HepG2 (cell line): Measurements from ENCODE around the gene AVPR1A. TPM values are rescaled to one million over a fixed set of nuclear protein-coding genes. Genes with fewer than 3 reads are reported as not detected.
A peak's percentile ranks its signal among the peaks of the same experiment; 100 is the strongest.

Experiments
- ARID5B ChIP-seq: IDR thresholded peaks from 2 replicates; pipeline ENCODE4 v1.4.0; 2020; ENCODE audit warnings: mild to moderate bottlenecking, missing genetic modification reagents
- CERS6 ChIP-seq: sonication (generic); formaldehyde crosslinking; IDR thresholded peaks from 2 replicates; pipeline ENCODE4 v1.5.0; 2020; ENCODE audit warnings: missing genetic modification reagents
- GFI1 ChIP-seq: sonication (generic); formaldehyde crosslinking; IDR thresholded peaks from 2 replicates; pipeline ENCODE4 v1.5.0; 2020; ENCODE audit warnings: missing genetic modification reagents, mild to moderate bottlenecking, borderline replicate concordance
- GTF2F1 ChIP-seq: fragments of 150-350 bp; IDR thresholded peaks from 2 replicates; pipeline ENCODE4 v1.6.1; 2014; ENCODE audit warnings: low read length
- MAFK ChIP-seq, 2 experiments: IDR thresholded peaks in 1 of 2; conservative IDR thresholded peaks in 1 of 2; 2 replicates each; pipeline ENCODE4 v1.6.1; 2011; ENCODE audit warnings: improper control_type of control experiment in 2 of 2, low read length in 2 of 2
- MXI1 ChIP-seq: IDR thresholded peaks from 3 replicates; pipeline ENCODE4 v1.6.1; 2012; ENCODE audit warnings: low read depth, low read length, inconsistent platforms, borderline replicate concordance
- NCOA5 ChIP-seq: sonication (generic); formaldehyde crosslinking; IDR thresholded peaks from 2 replicates; pipeline ENCODE4 v1.4.0; 2020; ENCODE audit warnings: missing genetic modification reagents
- NONO ChIP-seq, 2 experiments: fragments of 450-650 bp in 1 of 2; sonication (generic) in 1 of 2; formaldehyde crosslinking in 1 of 2; IDR thresholded peaks in 1 of 2; conservative IDR thresholded peaks in 1 of 2; 2 replicates each; pipeline versions ENCODE4 v1.6.1 to v1.8.0; 2017 to 2022; ENCODE audit warnings: mild to moderate bottlenecking in 1 of 2, missing genetic modification reagents in 1 of 2, moderate library complexity in 1 of 2
- PCBP2 ChIP-seq: fragments of 200-400 bp; formaldehyde crosslinking; optimal IDR thresholded peaks from 2 replicates; pipeline ENCODE3; 2018; ENCODE audit warnings: low read length, low read depth; ENCODE audit not compliant: poor library complexity, severe bottlenecking
- SP2 ChIP-seq: sonication (generic); formaldehyde crosslinking; IDR thresholded peaks from 2 replicates; pipeline ENCODE4 v1.5.1; 2020; ENCODE audit warnings: mild to moderate bottlenecking, missing genetic modification reagents
- ZNF235 ChIP-seq: sonication (generic); formaldehyde crosslinking; IDR thresholded peaks from 2 replicates; pipeline ENCODE4 v1.8.1; 2023; ENCODE audit warnings: mild to moderate bottlenecking, missing genetic modification reagents, borderline replicate concordance
- ZNF24 ChIP-seq: fragments of 450-650 bp; IDR thresholded peaks from 2 replicates; pipeline ENCODE4 v1.6.1; 2017; ENCODE audit warnings: antibody characterized with exemption, mild to moderate bottlenecking
- ZNF414 ChIP-seq: sonication (generic); formaldehyde crosslinking; IDR thresholded peaks from 2 replicates; pipeline ENCODE4 v1.5.0; 2020; ENCODE audit warnings: missing genetic modification reagents
- ZNF432 ChIP-seq: sonication (generic); formaldehyde crosslinking; IDR thresholded peaks from 2 replicates; pipeline ENCODE4 v1.5.0; 2020; ENCODE audit warnings: missing genetic modification reagents, mild to moderate bottlenecking, borderline replicate concordance
- ZNF513 ChIP-seq: sonication (generic); formaldehyde crosslinking; conservative IDR thresholded peaks from 2 replicates; pipeline ENCODE4 v1.5.0; 2020; ENCODE audit warnings: missing genetic modification reagents
- ZNF552 ChIP-seq: sonication (generic); formaldehyde crosslinking; IDR thresholded peaks from 2 replicates; pipeline ENCODE4 v1.9.0; 2022; ENCODE audit warnings: missing genetic modification reagents, mild to moderate bottlenecking, borderline replicate concordance
- ZNF564 ChIP-seq: sonication (generic); formaldehyde crosslinking; IDR thresholded peaks from 2 replicates; pipeline ENCODE4 v1.8.1; 2023; ENCODE audit warnings: mild to moderate bottlenecking, missing genetic modification reagents
- ZNF615 ChIP-seq: sonication (generic); formaldehyde crosslinking; IDR thresholded peaks from 2 replicates; pipeline ENCODE4 v1.5.0; 2020; ENCODE audit warnings: mild to moderate bottlenecking, missing genetic modification reagents, borderline replicate concordance
- ZNF772 ChIP-seq: sonication (generic); formaldehyde crosslinking; IDR thresholded peaks from 2 replicates; pipeline ENCODE4 v1.5.0; 2020; ENCODE audit warnings: mild to moderate bottlenecking, missing genetic modification reagents
- ZNF841 ChIP-seq: sonication (generic); formaldehyde crosslinking; IDR thresholded peaks from 2 replicates; pipeline ENCODE4 v1.8.1; 2023; ENCODE audit warnings: missing genetic modification reagents, borderline replicate concordance
- ZUFSP ChIP-seq: sonication (generic); formaldehyde crosslinking; IDR thresholded peaks from 2 replicates; pipeline ENCODE4 v1.9.0; 2021; ENCODE audit warnings: missing genetic modification reagents, mild to moderate bottlenecking, borderline replicate concordance
- polyA plus RNA-seq, 8 experiments: library from polyadenylated mRNA; depleted of rRNA in 3 of 8; stranded (reverse) in 7 of 8; unstranded in 1 of 8; fragments of >200 nt; fragmentation: Illumina TruSeq in 4 of 8; extraction: Trizol in 4 of 8; gene quantifications; 2 replicates each; pipeline versions ENCODE4 v1.2.1 to v1.2.3, GENCODE V29; 2011 to 2016; ENCODE audit warnings: low read depth in 4 of 8, missing spikeins in 1 of 8, mixed read lengths in 1 of 8; ENCODE audit not compliant: insufficient read depth in 1 of 8
- total RNA-seq, 5 experiments: library from RNA; depleted of rRNA; stranded (reverse); fragments of >200 nt; fragmentation: Illumina TruSeq; extraction: Trizol; gene quantifications; 2 replicates each; pipeline ENCODE4 v1.2.3, GENCODE V29; 2016; ENCODE audit warnings: low read depth in 1 of 5

Gene AVPR1A
- total and polyA plus RNA-seq, 2 of the 13 experiments (the other 11 are each of a cell fraction or from before 2014, with no cell fraction given), result not detected

- TF ChIP-seq MXI1, result no peak
- TF ChIP-seq ZNF615 (CRISPR knock-in tag), result no peak
- no peak for TF ChIP-seq ZNF24
- TF ChIP-seq ZNF513 (CRISPR knock-in tag), result no peak
- TF ChIP-seq SP2 (CRISPR knock-in tag), result no peak
- TF ChIP-seq ZNF564, result no peak
- TF ChIP-seq ZNF552 (CRISPR knock-in tag), result no peak
- TF ChIP-seq ZNF772 (CRISPR knock-in tag), result no peak
- peak; percentile 22; the same call in 1 of the 2 replicates for TF ChIP-seq ARID5B (CRISPR knock-in tag)
- TF ChIP-seq ZNF841, result no peak
- TF ChIP-seq PCBP2, result no peak
- TF ChIP-seq ZUFSP, result no peak
- TF ChIP-seq NONO (IDR thresholded peaks at IDR 0.05), result no peak
- no peak for TF ChIP-seq NONO (CRISPR knock-in tag; conservative IDR thresholded peaks at IDR 0.05)
- TF ChIP-seq NCOA5 (CRISPR knock-in tag), result no peak
- TF ChIP-seq ZNF235 (CRISPR knock-in tag), result no peak
- TF ChIP-seq ZNF414 (CRISPR knock-in tag), result no peak
- no peak for TF ChIP-seq GTF2F1
- TF ChIP-seq CERS6, result no peak
- TF ChIP-seq MAFK (conservative IDR thresholded peaks at IDR 0.05 in 1 of 2, IDR thresholded peaks at IDR 0.05 in 1 of 2; ENCODE audit: low read length in 2 of 2), result no peak
- TF ChIP-seq GFI1 (CRISPR knock-in tag), result no peak
- TF ChIP-seq ZNF432 (CRISPR knock-in tag), result no peak
Measured at GRCh38 chr12:63095369-63095980, 55.5 kb downstream of the AVPR1A start (continued).
